PFSK-1 (cell line): ENCODE measurements around the gene LGR5.

Experiments
- FOXP2 ChIP-seq: optimal IDR thresholded peaks from 2 replicates; pipeline ENCODE3; 2011; ENCODE audit warnings: borderline replicate concordance, control low read depth, inconsistent platforms; ENCODE audit not compliant: insufficient read depth; ENCODE audit errors: extremely low read length, extremely low read depth
- POLR2AphosphoS5 ChIP-seq: IDR thresholded peaks from 2 replicates; pipeline ENCODE4 v1.6.1; 2012; ENCODE audit warnings: low read depth, mild to moderate bottlenecking, control low read depth, low read length, moderate library complexity
- REST ChIP-seq, 2 experiments: IDR thresholded peaks; 2 replicates each; pipeline versions ENCODE4 v1.6.1 to v1.8.0; 2011 to 2012; ENCODE audit warnings: low read depth in 2 of 2, low read length in 2 of 2, control low read depth in 1 of 2, inconsistent platforms in 1 of 2, mild to moderate bottlenecking in 1 of 2, moderate library complexity in 1 of 2; ENCODE audit not compliant: insufficient read depth in 1 of 2
- SIN3A ChIP-seq: IDR thresholded peaks from 2 replicates; pipeline ENCODE4 v1.6.1; 2012; ENCODE audit warnings: mild to moderate bottlenecking, low read length, moderate library complexity, borderline replicate concordance; ENCODE audit not compliant: insufficient read depth
- TAF1 ChIP-seq: IDR thresholded peaks from 2 replicates; pipeline ENCODE4 v1.6.1; 2012; ENCODE audit warnings: low read length, control low read depth, borderline replicate concordance; ENCODE audit not compliant: insufficient read depth

The LGR5 gene

GRCh38 chr12:71546322-71546861, 106.8 kb downstream of the LGR5 start:
- no peak for TF ChIP-seq TAF1
- TF ChIP-seq FOXP2 = no peak
- no peak for TF ChIP-seq SIN3A

- TF ChIP-seq POLR2AphosphoS5 = no peak
- TF ChIP-seq FOXP2 = no peak
These were observed 109.3 kb downstream of the LGR5 start for GRCh38 chr12:71548893-71549292.

- TF ChIP-seq REST (IDR thresholded peaks at IDR 0.05; ENCODE audit: insufficient read depth in 1 of 2, low read depth in 2 of 2, low read length in 2 of 2) (no peak), POLR2AphosphoS5 (no peak)
These were observed 111.9 kb downstream of the LGR5 start for GRCh38 chr12:71551529-71551928.

- no peak for TF ChIP-seq FOXP2
These were observed 113.3 kb downstream of the LGR5 start for GRCh38 chr12:71552728-71553501.

- no peak for TF ChIP-seq REST (IDR thresholded peaks at IDR 0.05; ENCODE audit: insufficient read depth in 1 of 2, low read depth in 2 of 2, low read length in 2 of 2)
- TF ChIP-seq TAF1 = no peak
- TF ChIP-seq SIN3A = no peak
- TF ChIP-seq FOXP2 = no peak
- no peak for TF ChIP-seq POLR2AphosphoS5
These were observed 115.6 kb downstream of the LGR5 start for GRCh38 chr12:71555191-71555590.

GRCh38 chr12:71556448-71556847, 116.8 kb downstream of the LGR5 start:
- no peak for TF ChIP-seq SIN3A

GRCh38 chr12:71556875-71557274, 117.3 kb downstream of the LGR5 start:
- TF ChIP-seq SIN3A (no peak), FOXP2 (no peak), POLR2AphosphoS5 (no peak), REST (IDR thresholded peaks at IDR 0.05; ENCODE audit: insufficient read depth in 1 of 2, low read depth in 2 of 2, low read length in 2 of 2) (no peak), TAF1 (no peak)
